SK-N-SH (cell line): ENCODE results near the gene C12orf42. TPM values are rescaled to one million over a fixed set of nuclear protein-coding genes. Genes with fewer than 3 reads are reported as not detected.

Experiments used
- CTCF ChIA-PET: fragments of 300-600, 350-600 bp; formaldehyde crosslinking; extraction: SDS; loops from one replicate; lab custom pipeline; 2021; lab: Yijun Ruan, JAX
- POLR2A ChIA-PET: fragments of 350-600 bp; sonication (Branson Sonifier 250); formaldehyde crosslinking; extraction: SDS; loops from one replicate; lab custom pipeline; 2020; ENCODE audit warnings: antibody characterized with exemption, inconsistent platforms; lab: Yijun Ruan, JAX
- DNase-seq: peaks from one replicate; pipeline ENCODE4 v3.0.0; 2012
- H2AFZ ChIP-seq: fragments of 200-600 bp; sonication (generic); 2 replicates; pipeline ENCODE4 v1.8.1; 2016; ENCODE audit warnings: antibody characterized with exemption, mild to moderate bottlenecking, low read depth
- H3F3A ChIP-seq: fragments of 200-600 bp; sonication (generic); replicated peaks from 2 replicates; pipeline ENCODE3; 2016; ENCODE audit warnings: antibody characterized with exemption, mild to moderate bottlenecking; ENCODE audit not compliant: insufficient read depth
- H3K27ac ChIP-seq, 2 experiments: fragments of 200-500 bp in 1 of 2; fragments of 200-600 bp in 1 of 2; sonication (Bioruptor generic) in 1 of 2; sonication (generic), shearing (Covaris generic) in 1 of 2; 2 replicates each; pipeline versions ENCODE4 v1.5.1 to v1.6.1; 2014 to 2016; ENCODE audit warnings: low read depth in 2 of 2, inconsistent platforms in 1 of 2, low read length in 1 of 2, mild to moderate bottlenecking in 1 of 2, mixed read lengths in 1 of 2
- H3K27me3 ChIP-seq: fragments of 200-600 bp; sonication (generic), shearing (Covaris generic); 2 replicates; pipeline ENCODE4 v1.6.1; 2016; ENCODE audit warnings: mixed run types; ENCODE audit not compliant: insufficient read depth
- H3K36me3 ChIP-seq, 2 experiments: fragments of 200-500 bp in 1 of 2; fragments of 200-600 bp in 1 of 2; sonication (Bioruptor generic) in 1 of 2; sonication (generic) in 1 of 2; replicated peaks in 1 of 2; 2 replicates each; pipeline versions ENCODE3 to v1.5.1; 2014 to 2016; ENCODE audit warnings: low read length in 1 of 2, mild to moderate bottlenecking in 1 of 2; ENCODE audit not compliant: insufficient read depth in 2 of 2, control insufficient read depth in 1 of 2
- H3K4me1 ChIP-seq, 2 experiments: fragments of 200-500 bp in 1 of 2; fragments of 200-600 bp in 1 of 2; sonication (Bioruptor generic) in 1 of 2; sonication (generic), shearing (Covaris generic) in 1 of 2; 2 replicates each; pipeline versions ENCODE4 v1.5.1 to v1.6.1; 2014 to 2016; ENCODE audit warnings: low read depth in 1 of 2, low read length in 1 of 2, mixed run types in 1 of 2; ENCODE audit not compliant: insufficient read depth in 2 of 2, control insufficient read depth in 1 of 2
- H3K4me2 ChIP-seq: fragments of 200-600 bp; sonication (generic), shearing (Covaris generic); 2 replicates; pipeline ENCODE4 v1.6.1; 2017; ENCODE audit warnings: mixed run types
- H3K4me3 ChIP-seq, 2 experiments: fragments of 200-500 bp in 1 of 2; fragments of 200-600 bp in 1 of 2; sonication (Bioruptor generic) in 1 of 2; sonication (generic), shearing (Covaris generic) in 1 of 2; 2 replicates each; pipeline versions ENCODE4 v1.5.1 to v1.8.1; 2014 to 2016; ENCODE audit warnings: low read depth in 2 of 2, inconsistent platforms in 1 of 2, low read length in 1 of 2, mild to moderate bottlenecking in 1 of 2, mixed read lengths in 1 of 2, moderate library complexity in 1 of 2
- H3K79me2 ChIP-seq: fragments of 200-600 bp; sonication (generic); 2 replicates; pipeline ENCODE4 v1.8.1; 2017; ENCODE audit warnings: mild to moderate bottlenecking; ENCODE audit not compliant: insufficient read depth
- H3K9ac ChIP-seq: fragments of 200-600 bp; sonication (generic); 2 replicates; pipeline ENCODE4 v1.6.1; 2017; ENCODE audit warnings: mixed run types
- H3K9me2 ChIP-seq: fragments of 200-600 bp; sonication (generic); 2 replicates; pipeline ENCODE4 v1.6.1; 2017; ENCODE audit warnings: mixed run types
- H3K9me3 ChIP-seq: fragments of 200-600 bp; sonication (generic); 2 replicates; pipeline ENCODE4 v1.6.1; 2017; ENCODE audit warnings: mixed run types, mild to moderate bottlenecking, moderate library complexity
- H4K20me1 ChIP-seq: fragments of 200-600 bp; sonication (generic); 2 replicates; pipeline ENCODE4 v1.6.1; 2017; ENCODE audit warnings: mild to moderate bottlenecking, mixed run types; ENCODE audit not compliant: insufficient read depth
- ELF1 ChIP-seq: IDR thresholded peaks from 2 replicates; pipeline ENCODE4 v1.4.0; 2012
- EZH2phosphoT487 ChIP-seq: fragments of 200-600 bp; sonication (generic); IDR thresholded peaks from 2 replicates; pipeline ENCODE4 v1.6.1; 2017; ENCODE audit warnings: low read depth, mixed run types, mild to moderate bottlenecking, antibody characterized with exemption, moderate library complexity, borderline replicate concordance
- FOSL2 ChIP-seq: IDR thresholded peaks from 2 replicates; pipeline ENCODE4 v1.4.0; 2012; ENCODE audit warnings: low read depth, mild to moderate bottlenecking, moderate library complexity, borderline replicate concordance
- FOXM1 ChIP-seq: IDR thresholded peaks from 2 replicates; pipeline ENCODE4 v1.4.0; 2012; ENCODE audit warnings: low read depth, mild to moderate bottlenecking
- MEF2A ChIP-seq: IDR thresholded peaks from 2 replicates; pipeline ENCODE4 v1.4.0; 2012; ENCODE audit warnings: low read depth, borderline replicate concordance
- RCOR1 ChIP-seq: fragments of 150-350 bp; IDR thresholded peaks from 2 replicates; pipeline ENCODE4 v1.6.1; 2017; ENCODE audit warnings: antibody characterized with exemption, low read length
- RFX5 ChIP-seq: IDR thresholded peaks from 2 replicates; pipeline ENCODE4 v1.6.1; 2012; ENCODE audit warnings: mild to moderate bottlenecking, improper control_type of control experiment, low read length
- RXRA ChIP-seq: IDR thresholded peaks from 2 replicates; pipeline ENCODE4 v1.4.0; 2012; ENCODE audit warnings: low read depth, mild to moderate bottlenecking, borderline replicate concordance
- SMC3 ChIP-seq: IDR thresholded peaks from 2 replicates; pipeline ENCODE4 v1.6.1; 2012; ENCODE audit warnings: low read depth, low read length, improper control_type of control experiment
- WGBS: methylation state at CpG from one replicate; pipeline ENCODE4 v1.1.6; 2017; ENCODE audit warnings: low lambda C conversion rate; 5-methylcytosine and 5-hydroxymethylcytosine counted together
- polyA plus RNA-seq, 3 experiments: library from polyadenylated mRNA; depleted of rRNA; stranded (reverse); fragments of >200 nt; gene quantifications; 2 replicates each; pipeline ENCODE4 v1.2.3, GENCODE V29; 2012
- TF ChIP-seq, protein P1 (sequence below): fragments of 150-350 bp; IDR thresholded peaks from 2 replicates; pipeline ENCODE4 v1.6.1; 2016; ENCODE audit warnings: mild to moderate bottlenecking, low read depth, low read length

C12orf42 gene
- polyA plus RNA-seq, 1 of the 3 experiments (the other 2 are of a cell fraction), result not detected

DNA sequence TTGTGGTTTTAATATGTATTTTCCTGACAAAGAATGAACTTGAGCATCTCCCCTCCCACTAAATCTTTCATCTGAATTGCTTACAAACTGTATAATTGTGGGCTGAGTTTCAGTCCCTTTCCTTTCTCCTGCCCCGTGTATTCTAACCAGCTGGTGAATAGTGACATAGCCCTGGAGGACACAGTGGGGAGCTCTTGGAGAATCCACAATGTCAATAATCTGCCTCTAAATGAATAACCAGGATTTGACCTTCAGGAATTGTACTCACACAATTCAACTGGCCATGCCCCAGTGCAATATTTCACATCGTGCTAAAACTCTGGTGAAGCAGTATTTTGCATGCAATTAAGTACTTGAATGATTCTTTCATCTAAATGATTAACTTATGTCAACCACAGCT lies 177.2 kb downstream of the C12orf42 start:
- ChIA-PET CTCF (no interaction called here), POLR2A (no interaction called here)
- no peak overlapping the region for H3K9ac ChIP-seq

DNA sequence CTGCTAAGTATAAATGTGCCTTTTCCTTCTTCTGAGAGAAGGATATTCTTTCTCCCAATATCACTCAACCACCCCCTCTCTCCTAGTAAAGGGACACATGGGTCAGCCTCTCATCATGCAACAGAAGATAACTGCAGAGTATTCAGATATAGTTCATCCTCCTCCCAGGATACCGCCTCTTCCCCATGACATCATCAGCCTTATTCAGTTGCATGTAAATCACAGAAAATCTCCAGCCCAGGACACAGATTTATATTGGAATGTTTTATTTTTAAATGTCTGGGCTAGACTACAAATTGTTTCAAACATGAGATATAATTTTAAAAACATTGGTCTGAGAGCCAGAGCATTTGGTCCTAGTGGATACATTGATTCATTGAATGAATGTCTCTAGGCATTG lies 178.5 kb downstream of the C12orf42 start:
- POLR2A ChIA-PET, result no interaction called here
- 28% methylated on average over 1 of the region's 1 CpG for WGBS
- Histone ChIP-seq H2AFZ (no peak overlapping the region), H3K36me3 (no peaks in the 10 kb centered on the region), H3K27me3 (no peaks in the 10 kb centered on the region), H3F3A (no peaks in the 10 kb centered on the region), H3K27ac (no peak overlapping the region), H3K4me2 (no peak overlapping the region), H3K79me2 (no peaks in the 10 kb centered on the region), H3K4me3 (no peak overlapping the region), H4K20me1 (no peaks in the 10 kb centered on the region), H3K4me1 (no peaks in the 10 kb centered on the region), H3K9me2 (no peaks in the 10 kb centered on the region), H3K9me3 (no peaks in the 10 kb centered on the region), H3K9ac (no peak overlapping the region)
- no peak for DNase-seq
- no peak for TF ChIP-seq SMC3
- no peak for TF ChIP-seq MEF2A
- no peak for TF ChIP-seq RCOR1
- TF ChIP-seq, protein P1, sequence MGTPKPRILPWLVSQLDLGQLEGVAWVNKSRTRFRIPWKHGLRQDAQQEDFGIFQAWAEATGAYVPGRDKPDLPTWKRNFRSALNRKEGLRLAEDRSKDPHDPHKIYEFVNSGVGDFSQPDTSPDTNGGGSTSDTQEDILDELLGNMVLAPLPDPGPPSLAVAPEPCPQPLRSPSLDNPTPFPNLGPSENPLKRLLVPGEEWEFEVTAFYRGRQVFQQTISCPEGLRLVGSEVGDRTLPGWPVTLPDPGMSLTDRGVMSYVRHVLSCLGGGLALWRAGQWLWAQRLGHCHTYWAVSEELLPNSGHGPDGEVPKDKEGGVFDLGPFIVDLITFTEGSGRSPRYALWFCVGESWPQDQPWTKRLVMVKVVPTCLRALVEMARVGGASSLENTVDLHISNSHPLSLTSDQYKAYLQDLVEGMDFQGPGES, result no peak
- TF ChIP-seq FOXM1, result no peak
- CTCF ChIA-PET, result no interaction called here

More for the DNA sequence above, 177.2 kb downstream of the C12orf42 start:
- Histone ChIP-seq H3K4me3 (no peak overlapping the region), H3F3A (no peaks in the 10 kb centered on the region), H3K27ac (no peak overlapping the region), H3K79me2 (no peaks in the 10 kb centered on the region), H3K27me3 (no peaks in the 10 kb centered on the region), H3K9me2 (no peaks in the 10 kb centered on the region), H3K4me1 (no peaks in the 10 kb centered on the region), H3K4me2 (no peak overlapping the region), H3K9me3 (no peaks in the 10 kb centered on the region), H3K36me3 (no peaks in the 10 kb centered on the region), H4K20me1 (no peaks in the 10 kb centered on the region), H2AFZ (no peak overlapping the region)
- no peak for DNase-seq
- TF ChIP-seq EZH2phosphoT487 (no peak), RXRA (no peak), FOSL2 (no peak)
- TF ChIP-seq, protein P1, result no peak
- WGBS, result 11% methylated on average over 2 of the region's 2 CpGs

DNA sequence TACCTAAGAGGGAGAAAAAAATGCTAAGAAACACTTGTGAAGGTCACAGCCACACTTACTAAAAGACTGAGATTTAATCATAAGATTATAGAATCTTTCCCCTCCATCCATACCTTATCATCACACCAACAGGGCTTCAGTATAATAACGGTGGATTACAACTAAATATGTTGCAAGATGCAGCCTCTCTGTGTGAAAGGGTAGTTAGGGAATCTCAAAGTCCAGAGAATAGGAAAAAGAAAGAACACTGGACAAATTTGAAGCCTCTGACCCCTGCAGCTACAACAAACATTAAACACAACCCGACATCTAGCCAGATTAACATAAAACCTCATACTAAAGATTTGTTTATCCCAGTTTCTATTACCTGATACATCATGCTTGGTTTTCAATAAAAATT lies 181.0 kb downstream of the C12orf42 start:
- no peaks in the 10 kb centered on the region for H3K9me3 ChIP-seq
- no peak for TF ChIP-seq ELF1
- TF ChIP-seq RFX5, result no peak
- H3K79me2 ChIP-seq, result no peaks in the 10 kb centered on the region
- H3K4me3 ChIP-seq, result no peak overlapping the region
- 13% methylated on average over 2 of the region's 2 CpGs for WGBS
- no peaks in the 10 kb centered on the region for H3K27me3 ChIP-seq
- H3K9me2 ChIP-seq, result no peaks in the 10 kb centered on the region
- no peaks in the 10 kb centered on the region for H3K4me1 ChIP-seq
- DNase-seq, result no peak
- H4K20me1 ChIP-seq, result no peaks in the 10 kb centered on the region
- H3K27ac ChIP-seq, result no peak overlapping the region
- ChIA-PET CTCF (no interaction called here), POLR2A (no interaction called here)
- no peaks in the 10 kb centered on the region for H3F3A ChIP-seq
- no peaks in the 10 kb centered on the region for H3K36me3 ChIP-seq
- no peak overlapping the region for H2AFZ ChIP-seq
- H3K9ac ChIP-seq, result no peak overlapping the region
- H3K4me2 ChIP-seq, result no peak overlapping the region
